Putamen (tissue), 1 donor: ENCODE measurements around the gene PPP1R1A.

ENCODE experiments used
- DNase-seq: peaks from one replicate; pipeline ENCODE4 v3.0.0-alpha.2; 2016; ENCODE audit warnings: low spot score

The PPP1R1A gene

GRCh38 chr12:54588110-54588889 lies at the start of gene PPP1R1A:
Gene PPP1R1A, minus strand, starts transcription at chr12:54588659. Its CDS starts 171 bp downstream, at chr12:54588488.
- no peak for DNase-seq

- no peak for DNase-seq
These were observed 46.3 kb upstream of the PPP1R1A start, which contains the start of gene LACRT for GRCh38 chr12:54634795-54635194. Gene LACRT, minus strand, starts transcription at chr12:54634895. Its CDS starts 54 bp downstream, at chr12:54634841.

- DNase-seq = peak; percentile 45
These were observed 43.7 kb upstream of the PPP1R1A start for GRCh38 chr12:54631988-54632728.

GRCh38 chr12:54631551-54631950 lies 43.1 kb upstream of the PPP1R1A start:
- peak; percentile 70 for DNase-seq

- DNase-seq = no peak
These were observed 41.5 kb upstream of the PPP1R1A start for GRCh38 chr12:54629925-54630324.

GRCh38 chr12:54628186-54628846 lies 39.9 kb upstream of the PPP1R1A start:
- DNase-seq = no peak

- DNase-seq = no peak
These were observed 38.8 kb upstream of the PPP1R1A start for GRCh38 chr12:54627304-54627703.

- DNase-seq = no peak
These were observed 37.1 kb upstream of the PPP1R1A start for GRCh38 chr12:54625598-54625997.

GRCh38 chr12:54624315-54625279 lies 36.1 kb upstream of the PPP1R1A start:
- no peak for DNase-seq

- no peak for DNase-seq
These were observed 34.2 kb upstream of the PPP1R1A start for GRCh38 chr12:54622463-54623183.

- DNase-seq = no peak
These were observed 28.6 kb upstream of the PPP1R1A start for GRCh38 chr12:54616933-54617680.

GRCh38 chr12:54612225-54612750 lies 23.8 kb upstream of the PPP1R1A start:
- DNase-seq = no peak

- DNase-seq = no peak
These were observed 23.3 kb upstream of the PPP1R1A start for GRCh38 chr12:54611715-54612149.

- no peak for DNase-seq
These were observed 20.3 kb upstream of the PPP1R1A start for GRCh38 chr12:54608769-54609168.

- no peak for DNase-seq
These were observed 19.7 kb upstream of the PPP1R1A start for GRCh38 chr12:54608156-54608555.

- no peak for DNase-seq
These were observed 18.1 kb upstream of the PPP1R1A start for GRCh38 chr12:54606556-54606955.

- DNase-seq = no peak
These were observed 16.9 kb upstream of the PPP1R1A start for GRCh38 chr12:54605138-54605970.

GRCh38 chr12:54604436-54604835 lies 16.0 kb upstream of the PPP1R1A start:
- no peak for DNase-seq

GRCh38 chr12:54603872-54604271 lies 15.4 kb upstream of the PPP1R1A start:
- DNase-seq = no peak
